Activated CD4-positive, alpha-beta T cell treated with anti-CD3 and anti-CD28 coated beads for 4 hours (primary cell): ENCODE data around the gene PTTG1IP.
A peak's percentile ranks its signal among the peaks of the same experiment; 100 is the strongest.

ENCODE experiments used
- DNase-seq, 2 donors: peaks; one replicate each; pipeline ENCODE4 v3.0.0-alpha.2; 2020

PTTG1IP gene

GRCh38 chr21:44817914-44818639, 55.4 kb downstream of the PTTG1IP start, which contains the start of gene SUMO3:
TSS of gene SUMO3 (minus strand) at chr21:44818062. CDS start at chr21:44817968, 94 bp downstream.
- peak; percentile 79 to 83 for DNase-seq

GRCh38 chr21:44817506-44817880, 56.0 kb downstream of the PTTG1IP start:
- peak; percentile 91 to 93 for DNase-seq

- no peak for DNase-seq
These were observed 56.6 kb downstream of the PTTG1IP start for GRCh38 chr21:44816761-44817505.

- DNase-seq = no peak
These were observed 57.5 kb downstream of the PTTG1IP start for GRCh38 chr21:44815852-44816628.

- no peak for DNase-seq
These were observed 58.3 kb downstream of the PTTG1IP start for GRCh38 chr21:44815225-44815624.

GRCh38 chr21:44814498-44815023, 58.9 kb downstream of the PTTG1IP start:
- DNase-seq = no peak

GRCh38 chr21:44813727-44814126, 59.8 kb downstream of the PTTG1IP start:
- no peak for DNase-seq

DNA sequence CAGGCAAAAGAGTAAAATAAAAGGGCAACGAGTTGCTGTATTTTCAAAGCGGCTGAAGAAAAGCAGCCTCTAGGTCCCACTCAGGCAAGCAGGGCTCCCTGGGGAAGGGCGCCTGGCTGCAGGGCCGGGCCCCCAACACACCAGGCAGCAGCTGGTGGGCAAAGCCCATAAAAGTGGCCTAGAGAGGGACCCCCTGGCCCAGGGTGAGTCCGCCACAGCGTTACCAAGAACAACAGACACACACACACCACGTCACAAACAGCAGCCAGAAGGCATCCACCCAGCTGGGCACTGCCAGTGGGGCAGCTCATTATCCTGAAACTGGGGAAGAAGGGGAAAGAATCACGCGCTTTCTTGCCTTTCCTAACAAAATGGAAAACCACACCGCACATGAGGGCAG, 60.3 kb downstream of the PTTG1IP start:
- no peak for DNase-seq

- no peak for DNase-seq
These were observed 60.9 kb downstream of the PTTG1IP start for GRCh38 chr21:44812640-44813039.

- DNase-seq = no peak
These were observed 62.7 kb downstream of the PTTG1IP start for GRCh38 chr21:44810779-44811178.

GRCh38 chr21:44805859-44806258, 67.6 kb downstream of the PTTG1IP start:
- no peak for DNase-seq

GRCh38 chr21:44805226-44805625, 68.3 kb downstream of the PTTG1IP start:
- no peak for DNase-seq

- no peak for DNase-seq
These were observed 68.7 kb downstream of the PTTG1IP start for GRCh38 chr21:44804762-44805161.

- no peak for DNase-seq
These were observed 69.8 kb downstream of the PTTG1IP start for GRCh38 chr21:44803651-44804050.

- DNase-seq = no peak
These were observed 70.9 kb downstream of the PTTG1IP start for GRCh38 chr21:44802396-44803153.

GRCh38 chr21:44801468-44802395, 71.8 kb downstream of the PTTG1IP start, which contains the start of gene UBE2G2:
TSS of gene UBE2G2 (minus strand) at chr21:44801820. CDS start at chr21:44801748, 72 bp downstream.
- peak; percentile 83 for DNase-seq

- peak; percentile 30 to 35 for DNase-seq
These were observed 72.5 kb downstream of the PTTG1IP start for GRCh38 chr21:44800971-44801467.

- DNase-seq = peak in 1 of 2 donors; percentile 18
These were observed 73.4 kb downstream of the PTTG1IP start for GRCh38 chr21:44800103-44800502.

DNA sequence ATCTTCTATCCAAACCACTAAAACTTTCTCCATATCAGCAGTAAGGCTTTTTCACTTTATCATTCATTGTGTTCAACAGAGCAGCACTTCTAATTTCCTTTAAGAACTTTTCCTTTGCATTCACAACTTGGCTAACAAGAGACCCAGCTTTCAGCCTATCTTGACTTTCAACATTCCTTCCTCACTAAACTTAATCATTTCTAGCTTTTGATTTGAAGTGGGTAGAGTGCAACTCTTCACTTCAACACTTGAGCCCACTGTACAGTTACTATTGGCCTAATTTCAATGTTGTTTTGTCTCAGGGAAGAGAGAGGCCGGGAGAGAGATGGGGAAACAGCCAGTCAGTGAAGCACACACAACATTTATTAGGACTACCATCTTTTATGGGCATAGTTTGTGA, 73.8 kb downstream of the PTTG1IP start:
- DNase-seq = no peak
